GM23338 (cell line): ENCODE measurements around the gene RCCD1. TPM values are rescaled to one million over a fixed set of nuclear protein-coding genes. Genes with fewer than 3 reads are reported as not detected.

Source experiments
- ATAC-seq: fragments of 200-7000 bp; cut with Tn5 transposase; 3 replicates; pipeline ENCODE4 v1.9.1; 2020
- DNase-seq: peaks from one replicate; pipeline ENCODE4 v3.0.0-alpha.2; 2015; ENCODE audit warnings: low spot score
- H2AFZ ChIP-seq: fragments of 200-600 bp; sonication (generic); 2 replicates; pipeline ENCODE4 v1.8.0; 2016; ENCODE audit warnings: antibody characterized with exemption, mild to moderate bottlenecking, moderate library complexity
- H3F3A ChIP-seq: fragments of 200-600 bp; sonication (generic); replicated peaks from 2 replicates; pipeline ENCODE4 v1.8.0; 2017; ENCODE audit warnings: antibody characterized with exemption, mixed run types, low read depth
- H3K27ac ChIP-seq: fragments of 200-600 bp; sonication (generic); 2 replicates; pipeline ENCODE4 v1.6.1; 2016; ENCODE audit warnings: low read depth
- H3K27me3 ChIP-seq: fragments of 200-600 bp; sonication (generic); 2 replicates; pipeline ENCODE4 v1.8.0; 2016; ENCODE audit warnings: mild to moderate bottlenecking, mixed run types, moderate library complexity; ENCODE audit not compliant: insufficient read depth
- H3K36me3 ChIP-seq: fragments of 200-600 bp; sonication (generic); 2 replicates; pipeline ENCODE4 v1.8.0; 2016; ENCODE audit warnings: mild to moderate bottlenecking; ENCODE audit not compliant: insufficient read depth
- H3K4me1 ChIP-seq: fragments of 200-600 bp; sonication (generic); 2 replicates; pipeline ENCODE4 v1.8.0; 2016; ENCODE audit warnings: mild to moderate bottlenecking, moderate library complexity; ENCODE audit not compliant: insufficient read depth
- H3K4me2 ChIP-seq: fragments of 200-600 bp; sonication (generic); 2 replicates; pipeline ENCODE4 v1.7.1; 2017; ENCODE audit warnings: mixed run types
- H3K4me3 ChIP-seq: fragments of 200-600 bp; sonication (generic); 2 replicates; pipeline ENCODE4 v1.6.1; 2016; ENCODE audit warnings: mixed run types
- H3K79me2 ChIP-seq: fragments of 200-600 bp; sonication (generic); replicated peaks from 2 replicates; pipeline ENCODE4 v1.8.0; 2017; ENCODE audit warnings: mild to moderate bottlenecking; ENCODE audit not compliant: insufficient read depth
- H3K9me2 ChIP-seq: fragments of 200-600 bp; sonication (generic); 2 replicates; pipeline ENCODE4 v1.8.0; 2017; ENCODE audit not compliant: insufficient read depth
- H4K20me1 ChIP-seq: fragments of 200-600 bp; sonication (generic); replicated peaks from 2 replicates; pipeline ENCODE4 v1.8.0; 2017; ENCODE audit warnings: mild to moderate bottlenecking; ENCODE audit not compliant: insufficient read depth
- H3K27ac Mint-ChIP-seq: 2 replicates; pipeline ENCODE4 v1.8.0; 2020; ENCODE audit warnings: inconsistent platforms, mild to moderate bottlenecking, moderate library complexity, mixed read lengths
- H3K27me3 Mint-ChIP-seq: 3 replicates; pipeline ENCODE4 v1.8.0; 2022; ENCODE audit warnings: low read depth, mild to moderate bottlenecking, moderate library complexity, mixed read lengths, inconsistent platforms; ENCODE audit not compliant: insufficient read depth, poor library complexity
- H3K36me3 Mint-ChIP-seq: 3 replicates; pipeline ENCODE4 v1.8.0; 2021; ENCODE audit warnings: low read depth, mild to moderate bottlenecking, inconsistent platforms, moderate library complexity, mixed read lengths
- H3K4me1 Mint-ChIP-seq: 3 replicates; pipeline ENCODE4 v1.8.0; 2020; ENCODE audit warnings: mild to moderate bottlenecking, inconsistent platforms, mixed read lengths
- H3K4me3 Mint-ChIP-seq: 3 replicates; pipeline ENCODE4 v1.8.0; 2021; ENCODE audit warnings: moderate library complexity, mild to moderate bottlenecking, inconsistent platforms, mixed read lengths
- H3K9me3 Mint-ChIP-seq: 3 replicates; pipeline ENCODE4 v1.8.0; 2020; ENCODE audit warnings: moderate library complexity, mild to moderate bottlenecking, inconsistent platforms, mixed read lengths
- EZH2 ChIP-seq: fragments of 200-600 bp; sonication (generic); IDR thresholded peaks from one replicate; pipeline ENCODE4 v1.8.0; 2017; ENCODE audit warnings: antibody characterized with exemption, mild to moderate bottlenecking, low read depth; ENCODE audit not compliant: unreplicated experiment
- EZH2phosphoT487 ChIP-seq: fragments of 200-600 bp; sonication (generic); IDR thresholded peaks from one replicate; pipeline ENCODE4 v1.8.1; 2018; ENCODE audit warnings: antibody characterized with exemption; ENCODE audit not compliant: unreplicated experiment
- STAT1 ChIP-seq: IDR thresholded peaks from one replicate; pipeline ENCODE4 v1.6.1; 2016; ENCODE audit warnings: antibody characterized with exemption; ENCODE audit not compliant: unreplicated experiment
- ZNF114 ChIP-seq: fragments of 250-450 bp; sonication (Bioruptor Pico); IDR thresholded peaks from 2 replicates; pipeline ENCODE4 v1.5.0; 2020; ENCODE audit warnings: mild to moderate bottlenecking, moderate library complexity
- ZNF331 ChIP-seq: fragments of 250-450 bp; sonication (Bioruptor Pico); IDR thresholded peaks from 2 replicates; pipeline ENCODE4 v1.5.0; 2020; ENCODE audit warnings: low read depth, mild to moderate bottlenecking, moderate library complexity
- polyA plus RNA-seq: library from polyadenylated mRNA; unstranded; fragments of >200 nt; fragmentation: Nextera tagmentation; extraction: Ambion mirVana; gene quantifications from 2 replicates; pipeline ENCODE4 v1.2.1, GENCODE V29; 2016
- total RNA-seq: library from RNA; depleted of rRNA; stranded (reverse); fragments of >200 nt; shearing (Covaris generic); gene quantifications from 2 replicates; pipeline ENCODE4 v1.2.3, GENCODE V29; 2014
- TF ChIP-seq, protein P1 (sequence below): IDR thresholded peaks from one replicate; pipeline ENCODE4 v1.6.1; 2018; ENCODE audit warnings: antibody characterized with exemption; ENCODE audit not compliant: unreplicated experiment
- TF ChIP-seq, protein P2 (sequence below), 2 experiments: fragments of 200-600 bp in 1 of 2; sonication (generic) in 1 of 2; conservative IDR thresholded peaks; 2 replicates each; pipeline versions ENCODE4 v1.5.1 to v1.6.1; 2016 to 2017; ENCODE audit warnings: antibody characterized with exemption in 2 of 2, low read depth in 2 of 2, mild to moderate bottlenecking in 2 of 2, moderate library complexity in 1 of 2
- TF ChIP-seq, protein P3 (sequence below): fragments of 250-450 bp; sonication (Bioruptor Pico); IDR thresholded peaks from 2 replicates; pipeline ENCODE4 v1.5.0; 2020; ENCODE audit warnings: mild to moderate bottlenecking, moderate library complexity
- TF ChIP-seq, protein P4 (sequence below): IDR thresholded peaks from 2 replicates; pipeline ENCODE4 v1.6.1; 2016; ENCODE audit warnings: antibody characterized with exemption

RCCD1 gene
- total and polyA plus RNA-seq, 2 experiments from 2014 or later, result 10.8 to 17.1 TPM

DNA sequence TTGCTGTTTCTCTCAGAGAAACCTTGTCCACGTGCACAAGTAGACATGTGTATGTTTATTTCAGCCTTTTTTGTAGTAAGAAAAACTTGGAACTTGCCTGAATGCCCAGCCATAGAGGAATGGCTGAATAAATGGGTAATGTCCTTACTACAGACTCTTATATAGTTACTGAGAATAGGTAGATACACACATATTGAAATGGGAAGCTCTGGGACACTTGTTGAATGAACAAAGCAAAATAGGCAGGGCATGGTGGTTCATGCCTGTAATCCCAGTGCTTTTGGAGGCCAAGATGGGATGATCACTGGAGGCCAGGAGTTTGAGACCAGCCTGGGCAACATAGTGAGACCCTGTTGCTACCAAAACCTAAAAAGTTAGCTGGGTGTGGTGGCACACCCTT, 17.9 kb upstream of the RCCD1 start (continued):
- TF ChIP-seq, protein P1, sequence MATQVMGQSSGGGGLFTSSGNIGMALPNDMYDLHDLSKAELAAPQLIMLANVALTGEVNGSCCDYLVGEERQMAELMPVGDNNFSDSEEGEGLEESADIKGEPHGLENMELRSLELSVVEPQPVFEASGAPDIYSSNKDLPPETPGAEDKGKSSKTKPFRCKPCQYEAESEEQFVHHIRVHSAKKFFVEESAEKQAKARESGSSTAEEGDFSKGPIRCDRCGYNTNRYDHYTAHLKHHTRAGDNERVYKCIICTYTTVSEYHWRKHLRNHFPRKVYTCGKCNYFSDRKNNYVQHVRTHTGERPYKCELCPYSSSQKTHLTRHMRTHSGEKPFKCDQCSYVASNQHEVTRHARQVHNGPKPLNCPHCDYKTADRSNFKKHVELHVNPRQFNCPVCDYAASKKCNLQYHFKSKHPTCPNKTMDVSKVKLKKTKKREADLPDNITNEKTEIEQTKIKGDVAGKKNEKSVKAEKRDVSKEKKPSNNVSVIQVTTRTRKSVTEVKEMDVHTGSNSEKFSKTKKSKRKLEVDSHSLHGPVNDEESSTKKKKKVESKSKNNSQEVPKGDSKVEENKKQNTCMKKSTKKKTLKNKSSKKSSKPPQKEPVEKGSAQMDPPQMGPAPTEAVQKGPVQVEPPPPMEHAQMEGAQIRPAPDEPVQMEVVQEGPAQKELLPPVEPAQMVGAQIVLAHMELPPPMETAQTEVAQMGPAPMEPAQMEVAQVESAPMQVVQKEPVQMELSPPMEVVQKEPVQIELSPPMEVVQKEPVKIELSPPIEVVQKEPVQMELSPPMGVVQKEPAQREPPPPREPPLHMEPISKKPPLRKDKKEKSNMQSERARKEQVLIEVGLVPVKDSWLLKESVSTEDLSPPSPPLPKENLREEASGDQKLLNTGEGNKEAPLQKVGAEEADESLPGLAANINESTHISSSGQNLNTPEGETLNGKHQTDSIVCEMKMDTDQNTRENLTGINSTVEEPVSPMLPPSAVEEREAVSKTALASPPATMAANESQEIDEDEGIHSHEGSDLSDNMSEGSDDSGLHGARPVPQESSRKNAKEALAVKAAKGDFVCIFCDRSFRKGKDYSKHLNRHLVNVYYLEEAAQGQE, result no peak
- TF ChIP-seq, protein P2, sequence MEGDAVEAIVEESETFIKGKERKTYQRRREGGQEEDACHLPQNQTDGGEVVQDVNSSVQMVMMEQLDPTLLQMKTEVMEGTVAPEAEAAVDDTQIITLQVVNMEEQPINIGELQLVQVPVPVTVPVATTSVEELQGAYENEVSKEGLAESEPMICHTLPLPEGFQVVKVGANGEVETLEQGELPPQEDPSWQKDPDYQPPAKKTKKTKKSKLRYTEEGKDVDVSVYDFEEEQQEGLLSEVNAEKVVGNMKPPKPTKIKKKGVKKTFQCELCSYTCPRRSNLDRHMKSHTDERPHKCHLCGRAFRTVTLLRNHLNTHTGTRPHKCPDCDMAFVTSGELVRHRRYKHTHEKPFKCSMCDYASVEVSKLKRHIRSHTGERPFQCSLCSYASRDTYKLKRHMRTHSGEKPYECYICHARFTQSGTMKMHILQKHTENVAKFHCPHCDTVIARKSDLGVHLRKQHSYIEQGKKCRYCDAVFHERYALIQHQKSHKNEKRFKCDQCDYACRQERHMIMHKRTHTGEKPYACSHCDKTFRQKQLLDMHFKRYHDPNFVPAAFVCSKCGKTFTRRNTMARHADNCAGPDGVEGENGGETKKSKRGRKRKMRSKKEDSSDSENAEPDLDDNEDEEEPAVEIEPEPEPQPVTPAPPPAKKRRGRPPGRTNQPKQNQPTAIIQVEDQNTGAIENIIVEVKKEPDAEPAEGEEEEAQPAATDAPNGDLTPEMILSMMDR (conservative IDR thresholded peaks at IDR 0.05; ENCODE audit: low read depth in 2 of 2), result no peak
- TF ChIP-seq EZH2, result no peak
- no peak for TF ChIP-seq ZNF331 (CRISPR knock-in tag)

DNA sequence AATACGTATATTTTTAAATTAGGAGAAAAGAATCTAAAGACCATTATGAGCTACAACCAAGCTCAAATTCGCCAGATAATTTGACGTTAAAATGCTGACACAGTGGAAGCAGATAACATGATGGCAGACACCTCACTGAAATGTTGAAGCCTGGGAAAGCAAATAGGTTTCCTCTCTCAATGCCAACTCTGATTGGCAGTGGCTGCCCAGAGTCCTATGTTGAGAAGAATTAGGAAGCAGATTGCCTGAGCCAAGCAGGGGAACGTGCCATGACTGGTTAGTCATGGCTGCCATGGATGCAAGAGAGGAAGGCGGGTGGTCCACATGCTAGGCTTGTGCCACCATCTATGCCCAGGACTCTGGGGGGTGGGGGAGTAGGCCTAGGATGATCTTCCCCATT, 16.4 kb upstream of the RCCD1 start:
- H3K79me2 ChIP-seq, result no peaks in the 10 kb centered on the region; the same call in 1 of the 2 replicates
- no peaks in the 10 kb centered on the region; the same call in 1 of the 2 replicates for H4K20me1 ChIP-seq
- no peaks in the 10 kb centered on the region for H3K9me2 ChIP-seq
- Mint-ChIP-seq H3K27ac (no peak overlapping the region), H3K9me3 (no peaks in the 10 kb centered on the region), H3K4me1 (peaks cover 15% of the 10 kb centered on the region), H3K27me3 (peaks cover 10% of the 10 kb centered on the region), H3K36me3 (peaks cover 48% of the 10 kb centered on the region), H3K4me3 (no peak overlapping the region)
- H3K4me1 ChIP-seq, result peaks cover 15% of the 10 kb centered on the region; the same call in 1 of the 2 replicates
- peaks cover 14% of the 10 kb centered on the region for H3K36me3 ChIP-seq
- DNase-seq (no peak), ATAC-seq (no peak)
- H3F3A ChIP-seq, result peaks cover 6% of the 10 kb centered on the region; the same call in 1 of the 2 replicates
- H3K27me3 ChIP-seq, result peaks cover 5% of the 10 kb centered on the region; the same call in 1 of the 2 replicates
- H2AFZ ChIP-seq, result no peak overlapping the region
- H3K27ac ChIP-seq, result no peak overlapping the region
- no peak overlapping the region for H3K4me3 ChIP-seq
- no peak overlapping the region for H3K4me2 ChIP-seq
- TF ChIP-seq EZH2 (no peak), ZNF114 (no peak), STAT1 (no peak), EZH2phosphoT487 (no peak)
- TF ChIP-seq, protein P3, sequence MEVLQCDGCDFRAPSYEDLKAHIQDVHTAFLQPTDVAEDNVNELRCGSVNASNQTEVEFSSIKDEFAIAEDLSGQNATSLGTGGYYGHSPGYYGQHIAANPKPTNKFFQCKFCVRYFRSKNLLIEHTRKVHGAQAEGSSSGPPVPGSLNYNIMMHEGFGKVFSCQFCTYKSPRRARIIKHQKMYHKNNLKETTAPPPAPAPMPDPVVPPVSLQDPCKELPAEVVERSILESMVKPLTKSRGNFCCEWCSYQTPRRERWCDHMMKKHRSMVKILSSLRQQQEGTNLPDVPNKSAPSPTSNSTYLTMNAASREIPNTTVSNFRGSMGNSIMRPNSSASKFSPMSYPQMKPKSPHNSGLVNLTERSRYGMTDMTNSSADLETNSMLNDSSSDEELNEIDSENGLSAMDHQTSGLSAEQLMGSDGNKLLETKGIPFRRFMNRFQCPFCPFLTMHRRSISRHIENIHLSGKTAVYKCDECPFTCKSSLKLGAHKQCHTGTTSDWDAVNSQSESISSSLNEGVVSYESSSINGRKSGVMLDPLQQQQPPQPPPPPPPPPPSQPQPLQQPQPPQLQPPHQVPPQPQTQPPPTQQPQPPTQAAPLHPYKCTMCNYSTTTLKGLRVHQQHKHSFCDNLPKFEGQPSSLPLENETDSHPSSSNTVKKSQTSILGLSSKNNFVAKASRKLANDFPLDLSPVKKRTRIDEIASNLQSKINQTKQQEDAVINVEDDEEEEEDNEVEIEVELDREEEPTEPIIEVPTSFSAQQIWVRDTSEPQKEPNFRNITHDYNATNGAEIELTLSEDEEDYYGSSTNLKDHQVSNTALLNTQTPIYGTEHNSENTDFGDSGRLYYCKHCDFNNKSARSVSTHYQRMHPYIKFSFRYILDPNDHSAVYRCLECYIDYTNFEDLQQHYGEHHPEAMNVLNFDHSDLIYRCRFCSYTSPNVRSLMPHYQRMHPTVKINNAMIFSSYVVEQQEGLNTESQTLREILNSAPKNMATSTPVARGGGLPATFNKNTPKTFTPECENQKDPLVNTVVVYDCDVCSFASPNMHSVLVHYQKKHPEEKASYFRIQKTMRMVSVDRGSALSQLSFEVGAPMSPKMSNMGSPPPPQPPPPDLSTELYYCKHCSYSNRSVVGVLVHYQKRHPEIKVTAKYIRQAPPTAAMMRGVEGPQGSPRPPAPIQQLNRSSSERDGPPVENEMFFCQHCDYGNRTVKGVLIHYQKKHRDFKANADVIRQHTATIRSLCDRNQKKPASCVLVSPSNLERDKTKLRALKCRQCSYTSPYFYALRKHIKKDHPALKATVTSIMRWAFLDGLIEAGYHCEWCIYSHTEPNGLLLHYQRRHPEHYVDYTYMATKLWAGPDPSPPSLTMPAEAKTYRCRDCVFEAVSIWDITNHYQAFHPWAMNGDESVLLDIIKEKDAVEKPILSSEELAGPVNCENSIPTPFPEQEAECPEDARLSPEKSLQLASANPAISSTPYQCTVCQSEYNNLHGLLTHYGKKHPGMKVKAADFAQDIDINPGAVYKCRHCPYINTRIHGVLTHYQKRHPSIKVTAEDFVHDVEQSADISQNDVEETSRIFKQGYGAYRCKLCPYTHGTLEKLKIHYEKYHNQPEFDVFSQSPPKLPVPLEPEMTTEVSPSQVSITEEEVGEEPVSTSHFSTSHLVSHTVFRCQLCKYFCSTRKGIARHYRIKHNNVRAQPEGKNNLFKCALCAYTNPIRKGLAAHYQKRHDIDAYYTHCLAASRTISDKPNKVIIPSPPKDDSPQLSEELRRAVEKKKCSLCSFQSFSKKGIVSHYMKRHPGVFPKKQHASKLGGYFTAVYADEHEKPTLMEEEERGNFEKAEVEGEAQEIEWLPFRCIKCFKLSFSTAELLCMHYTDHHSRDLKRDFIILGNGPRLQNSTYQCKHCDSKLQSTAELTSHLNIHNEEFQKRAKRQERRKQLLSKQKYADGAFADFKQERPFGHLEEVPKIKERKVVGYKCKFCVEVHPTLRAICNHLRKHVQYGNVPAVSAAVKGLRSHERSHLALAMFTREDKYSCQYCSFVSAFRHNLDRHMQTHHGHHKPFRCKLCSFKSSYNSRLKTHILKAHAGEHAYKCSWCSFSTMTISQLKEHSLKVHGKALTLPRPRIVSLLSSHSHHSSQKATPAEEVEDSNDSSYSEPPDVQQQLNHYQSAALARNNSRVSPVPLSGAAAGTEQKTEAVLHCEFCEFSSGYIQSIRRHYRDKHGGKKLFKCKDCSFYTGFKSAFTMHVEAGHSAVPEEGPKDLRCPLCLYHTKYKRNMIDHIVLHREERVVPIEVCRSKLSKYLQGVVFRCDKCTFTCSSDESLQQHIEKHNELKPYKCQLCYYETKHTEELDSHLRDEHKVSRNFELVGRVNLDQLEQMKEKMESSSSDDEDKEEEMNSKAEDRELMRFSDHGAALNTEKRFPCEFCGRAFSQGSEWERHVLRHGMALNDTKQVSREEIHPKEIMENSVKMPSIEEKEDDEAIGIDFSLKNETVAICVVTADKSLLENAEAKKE, result no peak
- TF ChIP-seq, protein P2 (conservative IDR thresholded peaks at IDR 0.05; ENCODE audit: low read depth in 2 of 2), result no peak
- TF ChIP-seq, protein P4, sequence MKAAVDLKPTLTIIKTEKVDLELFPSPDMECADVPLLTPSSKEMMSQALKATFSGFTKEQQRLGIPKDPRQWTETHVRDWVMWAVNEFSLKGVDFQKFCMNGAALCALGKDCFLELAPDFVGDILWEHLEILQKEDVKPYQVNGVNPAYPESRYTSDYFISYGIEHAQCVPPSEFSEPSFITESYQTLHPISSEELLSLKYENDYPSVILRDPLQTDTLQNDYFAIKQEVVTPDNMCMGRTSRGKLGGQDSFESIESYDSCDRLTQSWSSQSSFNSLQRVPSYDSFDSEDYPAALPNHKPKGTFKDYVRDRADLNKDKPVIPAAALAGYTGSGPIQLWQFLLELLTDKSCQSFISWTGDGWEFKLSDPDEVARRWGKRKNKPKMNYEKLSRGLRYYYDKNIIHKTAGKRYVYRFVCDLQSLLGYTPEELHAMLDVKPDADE, result no peak
